Measurements from ENCODE around the gene RTL10. TPM values are rescaled to one million over a fixed set of nuclear protein-coding genes. Genes with fewer than 3 reads are reported as not detected.

Gene RTL10
- total and polyA plus RNA-seq, 10 of the 15 experiments (the other 5 are each of a cell fraction or from before 2014, with no cell fraction given), result 5.3 to 18.1 (median 10.3) TPM

- FAIRE-seq, result no peak
- H4K20me1 ChIP-seq (ENCODE audit: control insufficient read depth, insufficient read depth), result no peaks in the 10 kb centered on the region
- no peak for ATAC-seq
- POLR2A ChIA-PET, result interaction anchor here (0.5 kb wide), 1 partner anchor 99 kb away, joined by 6 read pairs; no protein-coding TSS in a partner anchor
- H3K9ac ChIP-seq (ENCODE audit: control insufficient read depth, insufficient read depth, low read length), result no peak overlapping the region
- 92% methylated on average over 9 of the region's 9 CpGs for whole genome bisulfite sequencing (ENCODE audit: insufficient coverage, insufficient replicate concordance, low lambda C conversion rate, missing lambda C conversion rate)
- no peaks in the 10 kb centered on the region; the same call in 2 of the 3 replicates for H3K9me3 ChIP-seq (replicated peaks; ENCODE audit: control insufficient read depth, insufficient read depth, low read length)
- H3K4me2 ChIP-seq (ENCODE audit: control insufficient read depth, insufficient read depth), result no peak overlapping the region
- peaks cover 29% of the 10 kb centered on the region for H3K79me2 ChIP-seq (ENCODE audit: control insufficient read depth, insufficient read depth, low read length)
- intact Hi-C loops (cut with micrococcal nuclease; ENCODE audit: unreplicated experiment), result no loop called here
- in situ Hi-C loops (cut with MboI), result no loop called here
- H3K27ac ChIP-seq (ENCODE audit: control insufficient read depth, insufficient read depth), result no peak overlapping the region
- BruUV-seq (replicated peaks), result no TSS peak
- peaks cover 11 to 12% of the 10 kb centered on the region in 2 experiments for H3K36me3 ChIP-seq (ENCODE audit: control insufficient read depth in 2 of 2, insufficient read depth in 2 of 2, low read length in 1 of 2)
- H2AFZ ChIP-seq (ENCODE audit: control insufficient read depth, low read depth, low read length), result no peak overlapping the region
- H3K4me3 ChIP-seq, result no peak overlapping the region
- H3K4me1 ChIP-seq (ENCODE audit: control insufficient read depth, insufficient read depth, low read length), result peaks cover 7% of the 10 kb centered on the region
- RAD21 ChIA-PET (ENCODE audit: unreplicated experiment), result no interaction called here
- TF ChIP-seq NKRF (conservative IDR thresholded peaks at IDR 0.05) (no peak), JUND (IDR thresholded peaks at IDR 0.05; ENCODE audit: low read depth, low read length) (no peak), CTCF (IDR thresholded peaks at IDR 0.05 in 2 of 3, conservative IDR thresholded peaks at IDR 0.05 in 1 of 3; ENCODE audit: control insufficient read depth in 2 of 3, extremely low read depth in 1 of 3, insufficient read depth in 1 of 3, low read depth in 3 of 3, low read length in 3 of 3) (no peak), TCF7 (IDR thresholded peaks at IDR 0.05; ENCODE audit: borderline replicate concordance) (no peak), STAT1 (conservative IDR thresholded peaks at IDR 0.05) (no peak), FOXK2 (IDR thresholded peaks at IDR 0.05) (no peak)
- SMC1A ChIA-PET (ENCODE audit: uncharacterized antibody, unreplicated experiment), result no interaction called here
- no peaks in the 10 kb centered on the region for H3K27me3 ChIP-seq (replicated peaks in 1 of 2; ENCODE audit: control insufficient read depth in 2 of 2, insufficient read depth in 2 of 2, low read length in 1 of 2)
- DNase-seq (ENCODE audit: low read depth, low spot score), result no peak
- CTCF ChIA-PET, result no interaction called here
These were observed 4.6 kb downstream of the RTL10 start for GRCh38 chr22:19849835-19850762.
